HG03575 (cell line): ENCODE results near the gene DIO3.

ENCODE experiments used
- ATAC-seq: cut with Tn5 transposase; IDR thresholded peaks from one replicate; pipeline ENCODE4 v1.9.1; 2021; ENCODE audit not compliant: unreplicated experiment, insufficient number of reproducible peaks, low FRiP score; ENCODE audit errors: extremely low read depth

Gene DIO3

GRCh38 chr14:101591582-101591981, 30.3 kb downstream of the DIO3 start:
- ATAC-seq = no peak

GRCh38 chr14:101593411-101594238, 32.3 kb downstream of the DIO3 start:
- no peak for ATAC-seq

GRCh38 chr14:101594511-101595148, 33.3 kb downstream of the DIO3 start:
- ATAC-seq = no peak

- ATAC-seq = no peak
Measured at GRCh38 chr14:101595349-101595748, 34.1 kb downstream of the DIO3 start.

- ATAC-seq = no peak
Measured at GRCh38 chr14:101595887-101596721, 34.8 kb downstream of the DIO3 start.

GRCh38 chr14:101596742-101597141, 35.4 kb downstream of the DIO3 start:
- no peak for ATAC-seq

GRCh38 chr14:101598159-101598558, 36.9 kb downstream of the DIO3 start:
- ATAC-seq = no peak

- no peak for ATAC-seq
Measured at GRCh38 chr14:101598571-101599233, 37.4 kb downstream of the DIO3 start.

- no peak for ATAC-seq
Measured at GRCh38 chr14:101599234-101599885, 38.1 kb downstream of the DIO3 start.

GRCh38 chr14:101600336-101600890, 39.1 kb downstream of the DIO3 start:
- no peak for ATAC-seq

- no peak for ATAC-seq
Measured at GRCh38 chr14:101600891-101601605, 39.8 kb downstream of the DIO3 start.

- no peak for ATAC-seq
Measured at GRCh38 chr14:101601606-101602465, 40.5 kb downstream of the DIO3 start.

- ATAC-seq = no peak
Measured at GRCh38 chr14:101602466-101602840, 41.2 kb downstream of the DIO3 start.

- ATAC-seq = no peak
Measured at GRCh38 chr14:101603096-101603495, 41.8 kb downstream of the DIO3 start.

GRCh38 chr14:101604228-101604934, 43.1 kb downstream of the DIO3 start:
- no peak for ATAC-seq

GRCh38 chr14:101604935-101605780, 43.9 kb downstream of the DIO3 start:
- ATAC-seq = no peak
